HG02678 (cell line): Measurements from ENCODE around the gene SELP.

Experiments
- ATAC-seq: cut with Tn5 transposase; IDR thresholded peaks from one replicate; pipeline ENCODE4 v1.9.1; 2021; ENCODE audit warnings: mild to moderate bottlenecking, moderate library complexity; ENCODE audit not compliant: unreplicated experiment

SELP gene

DNA sequence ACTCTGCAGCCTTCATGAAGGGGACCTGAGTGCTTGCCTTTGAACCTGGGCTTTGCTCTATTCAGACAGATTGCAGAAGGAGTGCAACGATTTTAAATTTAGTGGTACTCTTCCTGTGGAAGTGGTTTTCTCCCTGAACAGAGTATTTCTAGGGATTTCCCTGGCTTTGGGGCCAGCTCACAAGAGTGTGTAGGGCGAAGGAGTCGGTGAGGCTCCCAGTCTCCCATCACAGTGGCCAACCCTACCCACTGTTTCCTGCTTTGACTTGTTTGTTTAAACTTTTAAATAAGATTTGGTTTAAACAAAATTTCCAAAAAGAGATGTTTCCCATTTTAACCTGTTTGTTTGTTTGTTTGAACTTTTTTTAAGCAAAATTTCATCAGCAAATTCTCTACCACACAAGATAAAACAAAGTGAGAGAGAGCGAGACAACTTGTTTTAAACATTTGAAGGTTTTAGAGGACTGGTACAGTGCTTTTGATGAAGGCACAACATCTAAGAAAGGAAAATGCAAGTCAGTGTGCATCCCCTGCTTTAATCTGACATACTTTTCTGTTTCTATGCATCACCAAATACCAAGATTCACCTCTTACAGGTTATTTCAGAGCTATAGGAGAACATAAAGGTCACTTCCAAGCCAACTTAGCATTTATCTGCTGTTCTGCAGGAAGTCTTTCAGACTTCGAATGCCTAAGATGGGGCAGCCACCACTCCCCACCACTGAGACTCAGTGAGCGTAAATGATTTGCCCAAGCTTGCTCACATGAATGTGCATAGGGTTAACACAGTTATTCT is 6.6 kb downstream of the SELP start:
- no peak for ATAC-seq

GRCh38 chr1:169620565-169620964 is 9.4 kb downstream of the SELP start:
- no peak for ATAC-seq

DNA sequence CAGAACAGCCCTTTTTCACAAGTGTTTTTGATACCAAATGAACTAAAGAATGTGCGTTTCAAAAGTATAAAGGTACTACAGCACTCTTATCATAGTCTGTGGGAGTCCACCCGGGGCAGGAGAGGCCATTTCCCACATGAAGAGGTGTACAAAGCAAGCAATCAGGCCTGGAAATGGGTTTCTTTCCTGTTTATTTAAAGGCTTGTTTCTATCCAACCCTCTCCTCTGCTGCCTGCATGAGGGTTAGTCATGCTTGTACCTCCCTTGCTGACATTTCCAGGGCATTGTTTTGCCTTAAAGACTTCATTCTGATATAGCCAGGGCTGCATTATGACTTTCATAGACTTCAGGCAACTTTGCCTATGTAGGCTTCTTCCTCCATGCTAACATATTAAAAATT is 11.6 kb downstream of the SELP start:
- ATAC-seq, result no peak

- no peak for ATAC-seq
Observed at GRCh38 chr1:169615803-169616202, 14.1 kb downstream of the SELP start.

- no peak for ATAC-seq
Observed at GRCh38 chr1:169610858-169611257, 19.1 kb downstream of the SELP start.

DNA sequence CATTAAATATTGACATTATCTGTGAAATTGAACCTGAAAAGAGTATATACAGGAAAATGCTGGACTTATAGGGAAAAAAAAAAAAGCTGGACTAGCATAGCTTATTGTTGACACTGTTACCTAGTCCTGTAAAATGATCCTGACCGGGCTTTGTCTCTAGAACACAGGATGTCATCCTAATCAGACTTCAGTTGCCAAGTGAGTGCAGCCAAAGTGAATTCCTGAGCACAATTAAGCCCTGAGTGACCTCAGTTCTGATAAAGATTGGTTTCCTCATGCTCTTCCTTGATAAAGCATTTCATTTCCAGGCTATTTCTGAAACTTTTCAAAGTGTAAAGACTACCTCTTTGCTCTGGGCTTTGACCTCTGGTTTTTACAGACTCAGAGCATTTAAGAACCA is 19.8 kb downstream of the SELP start:
- no peak for ATAC-seq

DNA sequence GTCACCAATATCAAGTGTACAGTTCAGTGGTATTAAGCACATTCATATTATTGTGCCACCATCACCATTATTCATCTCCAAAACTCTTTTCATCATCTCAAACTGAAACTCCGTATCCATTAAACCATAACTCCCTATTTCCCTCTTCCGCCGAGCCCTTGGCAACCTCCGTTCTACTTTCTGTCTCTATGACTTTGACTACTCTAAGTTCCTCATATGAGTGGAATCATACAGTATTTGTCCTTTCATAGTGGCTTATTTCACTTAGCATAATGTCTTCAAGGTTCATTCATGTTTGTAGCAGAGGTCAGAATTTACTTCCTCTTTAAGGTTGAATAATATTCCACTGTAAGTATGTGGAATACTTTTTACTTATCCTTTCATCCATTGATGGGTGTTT is 21.7 kb downstream of the SELP start:
- no peak for ATAC-seq

GRCh38 chr1:169604781-169605560 is 25.0 kb downstream of the SELP start:
- no peak for ATAC-seq

GRCh38 chr1:169601096-169601881 is 28.6 kb downstream of the SELP start:
- ATAC-seq, result peak; percentile 59

- no peak for ATAC-seq
Observed at GRCh38 chr1:169595764-169596711, 33.9 kb downstream of the SELP start.

DNA sequence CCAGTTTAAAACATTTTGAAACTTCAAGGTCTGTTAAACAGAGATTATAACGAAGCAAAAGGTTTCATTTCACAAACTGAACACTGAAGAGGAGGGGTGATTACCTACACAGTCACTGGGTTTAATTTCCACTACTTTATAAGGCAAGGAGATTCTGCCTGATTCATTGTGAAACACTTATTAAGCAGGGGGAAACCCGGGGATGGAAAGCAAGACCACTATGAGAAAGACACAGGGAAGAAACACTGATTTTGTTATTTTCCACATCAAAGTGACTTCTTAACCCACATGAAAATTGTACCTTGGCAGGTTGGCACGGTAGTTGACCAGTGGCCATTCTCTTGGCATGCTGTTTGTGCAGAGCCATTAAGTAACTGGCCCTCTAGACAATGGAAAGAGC is 35.5 kb downstream of the SELP start:
- ATAC-seq, result peak; percentile 62

DNA sequence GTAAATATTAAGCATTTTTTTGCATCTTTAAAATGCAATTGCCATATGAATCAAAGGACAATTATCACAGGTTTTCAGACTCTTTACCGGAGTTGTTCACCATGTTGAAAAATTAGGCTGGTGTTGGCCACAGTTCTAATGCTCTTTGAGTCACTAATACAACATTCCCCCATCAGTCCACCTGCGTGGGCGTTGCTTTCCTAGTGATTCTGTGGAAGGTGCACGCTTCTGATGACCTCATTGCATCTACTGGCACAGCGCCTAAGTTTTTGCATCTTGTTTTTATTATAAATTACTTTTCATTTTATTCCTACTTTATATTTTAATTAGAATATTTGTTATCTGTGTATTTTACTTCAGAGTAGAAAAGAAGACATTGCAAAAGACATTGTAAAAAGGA is 39.0 kb downstream of the SELP start:
- ATAC-seq, result no peak

DNA sequence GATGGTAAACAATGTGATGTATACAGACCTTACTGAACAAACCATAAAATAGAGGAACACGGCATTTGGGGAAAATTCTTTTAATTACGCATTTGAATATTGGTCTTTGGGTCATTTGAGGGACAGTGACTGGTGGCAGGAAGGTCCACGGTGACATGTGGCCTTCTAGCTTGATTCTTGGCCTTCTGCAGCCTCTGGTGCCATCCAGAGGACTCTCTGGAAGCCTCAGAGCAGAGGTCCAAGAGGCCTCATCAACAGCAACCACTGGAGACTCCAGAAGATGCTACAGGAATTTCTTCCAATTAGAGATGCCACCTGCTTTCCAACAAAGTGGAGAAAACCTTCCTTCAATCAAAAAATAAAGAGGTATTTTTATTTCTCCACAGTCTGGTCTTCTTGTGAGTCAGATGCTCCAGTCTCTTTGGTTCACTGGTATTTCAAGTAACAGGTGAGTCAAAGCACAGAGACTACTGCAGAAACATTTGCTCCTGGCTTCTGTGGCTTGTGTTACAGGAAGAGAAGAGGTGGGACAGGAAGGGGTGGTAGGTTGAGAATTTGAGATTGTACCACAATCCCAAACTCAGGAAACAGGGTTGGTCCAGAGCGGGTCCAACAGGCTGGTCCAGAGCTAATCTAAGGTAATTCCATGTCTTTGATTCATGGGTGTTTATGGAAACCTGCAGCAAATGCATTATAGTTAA is 41.0 kb downstream of the SELP start:
- no peak for ATAC-seq

GRCh38 chr1:169588112-169588511 is 41.8 kb downstream of the SELP start:
- no peak for ATAC-seq

DNA sequence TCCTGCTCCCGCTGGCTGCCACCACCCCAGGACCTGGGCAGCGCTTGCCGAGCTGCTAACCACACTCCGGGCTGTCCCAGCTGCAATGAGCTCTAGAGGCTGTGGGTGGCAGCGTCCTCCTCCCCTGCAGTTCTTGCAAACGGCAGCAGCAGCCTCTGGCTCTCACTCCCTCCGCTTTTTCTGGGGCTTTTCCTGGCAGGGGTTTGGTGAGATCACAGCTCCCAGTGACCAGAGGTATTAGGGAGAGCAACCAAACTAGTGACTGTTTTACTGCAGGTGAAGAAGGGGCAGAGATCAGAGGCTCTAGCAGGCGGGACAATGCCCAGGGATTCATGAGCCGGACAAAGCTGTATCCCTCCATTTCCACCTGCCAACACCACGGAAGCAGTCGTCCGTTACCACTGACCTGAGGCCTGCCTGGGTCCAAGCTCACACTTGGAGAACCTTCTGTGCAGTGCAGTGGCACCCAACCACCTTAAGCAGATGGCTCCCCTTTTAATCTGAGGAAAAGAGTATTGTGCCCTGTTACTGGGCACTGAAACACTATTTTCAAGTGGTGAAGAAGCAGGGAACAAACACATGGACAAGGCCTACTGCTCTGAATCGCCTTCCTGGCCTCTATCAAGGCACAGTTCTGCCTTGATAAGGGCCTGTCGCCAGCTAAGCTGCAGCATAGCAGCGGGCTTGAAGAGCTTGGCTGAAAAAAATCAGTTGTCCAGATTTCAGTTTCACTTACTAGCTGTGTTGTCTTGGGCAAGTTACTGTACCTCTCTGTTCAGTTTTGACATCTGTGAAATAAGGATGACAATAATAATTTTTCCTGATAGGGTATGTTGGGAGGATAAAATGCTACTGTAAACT is 43.3 kb downstream of the SELP start, which contains the start of gene F5:
F5 (minus strand) TSS at position 87 of the 861 bp plus-strand sequence. CDS start 95 bp downstream, outside the sequence.
- ATAC-seq, result peak; percentile 99

DNA sequence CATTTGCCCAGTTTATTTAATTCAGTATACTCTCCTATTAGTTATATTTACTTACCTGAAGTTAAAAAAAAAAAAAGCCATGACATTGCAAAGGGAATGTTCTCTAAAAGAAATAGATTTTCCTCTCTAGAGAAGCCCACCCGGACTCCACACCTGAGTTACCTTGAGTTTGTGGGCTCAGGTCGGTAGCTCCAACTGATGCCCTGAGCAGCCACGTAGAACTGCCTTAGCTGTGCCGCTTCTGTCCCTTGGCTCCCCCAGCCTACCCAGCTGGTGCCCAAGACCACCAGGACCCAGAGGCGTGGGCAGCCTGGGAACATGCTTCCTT is 43.9 kb downstream of the SELP start:
- peak; percentile 21 for ATAC-seq

GRCh38 chr1:169585181-169585580 is 44.7 kb downstream of the SELP start:
- no peak for ATAC-seq

DNA sequence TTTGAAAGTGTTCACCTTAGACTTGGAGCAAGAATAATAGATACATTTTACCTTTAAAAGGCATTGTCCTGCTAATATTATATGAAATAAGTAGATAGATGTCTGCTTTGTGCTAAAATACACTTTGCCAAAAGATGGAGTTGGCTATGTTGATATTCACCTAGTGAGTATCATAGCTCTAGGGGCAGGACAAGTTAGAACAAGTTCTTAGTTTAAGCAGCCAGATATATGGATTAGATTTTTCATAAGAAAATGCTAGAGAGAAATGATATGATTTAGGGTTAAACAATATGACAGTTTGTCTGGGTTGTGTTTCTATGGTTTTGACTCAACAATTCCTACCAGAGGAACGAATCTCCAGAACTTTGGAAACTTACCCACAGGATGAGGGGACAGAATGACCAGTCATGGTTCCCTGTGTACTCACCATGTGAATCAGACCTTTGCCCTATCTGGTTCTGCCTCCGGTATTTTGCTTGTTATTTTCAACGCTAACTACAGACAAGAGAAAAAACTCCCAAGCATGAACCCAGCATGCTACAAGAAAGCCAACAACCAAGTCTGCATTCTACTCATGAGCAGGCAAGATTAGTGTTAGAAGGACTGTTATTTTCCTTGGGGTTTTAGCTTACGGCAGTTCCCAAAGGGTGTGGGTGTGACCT is 45.3 kb downstream of the SELP start:
- no peak for ATAC-seq
